ENCODE data around the gene AATK.
A peak's percentile ranks its signal among the peaks of the same experiment; 100 is the strongest.

AATK gene

GRCh38 chr17:81071761-81072741 lies 94.0 kb downstream of the AATK start:
- no peak for DNase-seq (ENCODE audit: low read depth, low spot score)

- DNase-seq (ENCODE audit: low read depth, low spot score): no peak
Measured at GRCh38 chr17:81070541-81071246, 95.3 kb downstream of the AATK start.

- no peak for DNase-seq (ENCODE audit: low read depth, low spot score)
Measured at GRCh38 chr17:81069135-81069645, 96.8 kb downstream of the AATK start.

GRCh38 chr17:81068411-81069134 lies 97.4 kb downstream of the AATK start:
- DNase-seq (ENCODE audit: low read depth, low spot score): no peak

GRCh38 chr17:81067391-81067811 lies 98.6 kb downstream of the AATK start:
- DNase-seq (ENCODE audit: low read depth, low spot score): peak; percentile 82

Measured in astrocyte of the hippocampus (primary cell).